GM23338 (cell line): ENCODE results near the gene ARFIP2.

ENCODE experiments used
- CREB1 ChIP-seq: fragments of 250-450 bp; sonication (Bioruptor Pico); IDR thresholded peaks from 2 replicates; pipeline ENCODE4 v1.5.0; 2020; ENCODE audit warnings: low read depth, mild to moderate bottlenecking, moderate library complexity
- EZH2 ChIP-seq: fragments of 200-600 bp; sonication (generic); IDR thresholded peaks from one replicate; pipeline ENCODE4 v1.8.0; 2017; ENCODE audit warnings: antibody characterized with exemption, mild to moderate bottlenecking, low read depth; ENCODE audit not compliant: unreplicated experiment
- EZH2phosphoT487 ChIP-seq: fragments of 200-600 bp; sonication (generic); IDR thresholded peaks from one replicate; pipeline ENCODE4 v1.8.1; 2018; ENCODE audit warnings: antibody characterized with exemption; ENCODE audit not compliant: unreplicated experiment
- JUNB ChIP-seq: IDR thresholded peaks from one replicate; pipeline ENCODE4 v1.6.1; 2016; ENCODE audit warnings: antibody characterized with exemption; ENCODE audit not compliant: unreplicated experiment
- NANOG ChIP-seq: IDR thresholded peaks from 2 replicates; pipeline ENCODE4 v1.6.1; 2016; ENCODE audit warnings: antibody characterized with exemption, borderline replicate concordance
- POLR2AphosphoS5 ChIP-seq: IDR thresholded peaks from 2 replicates; pipeline ENCODE4 v1.6.1; 2016; ENCODE audit warnings: antibody characterized with exemption, low read depth
- STAT1 ChIP-seq: IDR thresholded peaks from one replicate; pipeline ENCODE4 v1.6.1; 2016; ENCODE audit warnings: antibody characterized with exemption; ENCODE audit not compliant: unreplicated experiment
- ZNF114 ChIP-seq: fragments of 250-450 bp; sonication (Bioruptor Pico); IDR thresholded peaks from 2 replicates; pipeline ENCODE4 v1.5.0; 2020; ENCODE audit warnings: mild to moderate bottlenecking, moderate library complexity
- ZNF331 ChIP-seq: fragments of 250-450 bp; sonication (Bioruptor Pico); IDR thresholded peaks from 2 replicates; pipeline ENCODE4 v1.5.0; 2020; ENCODE audit warnings: low read depth, mild to moderate bottlenecking, moderate library complexity
- TF ChIP-seq, protein P1 (sequence below), 2 experiments: fragments of 200-600 bp in 1 of 2; sonication (generic) in 1 of 2; conservative IDR thresholded peaks; 2 replicates each; pipeline versions ENCODE4 v1.5.1 to v1.6.1; 2016 to 2017; ENCODE audit warnings: antibody characterized with exemption in 2 of 2, low read depth in 2 of 2, mild to moderate bottlenecking in 2 of 2, moderate library complexity in 1 of 2
- TF ChIP-seq, protein P2 (sequence below): IDR thresholded peaks from one replicate; pipeline ENCODE4 v1.6.1; 2018; ENCODE audit warnings: antibody characterized with exemption; ENCODE audit not compliant: unreplicated experiment
- TF ChIP-seq, protein P3 (sequence below): fragments of 250-450 bp; sonication (Bioruptor Pico); IDR thresholded peaks from 2 replicates; pipeline ENCODE4 v1.5.0; 2020; ENCODE audit warnings: mild to moderate bottlenecking, moderate library complexity
- TF ChIP-seq, protein P4 (sequence below): IDR thresholded peaks from 2 replicates; pipeline ENCODE4 v1.6.1; 2016; ENCODE audit warnings: antibody characterized with exemption

DNA sequence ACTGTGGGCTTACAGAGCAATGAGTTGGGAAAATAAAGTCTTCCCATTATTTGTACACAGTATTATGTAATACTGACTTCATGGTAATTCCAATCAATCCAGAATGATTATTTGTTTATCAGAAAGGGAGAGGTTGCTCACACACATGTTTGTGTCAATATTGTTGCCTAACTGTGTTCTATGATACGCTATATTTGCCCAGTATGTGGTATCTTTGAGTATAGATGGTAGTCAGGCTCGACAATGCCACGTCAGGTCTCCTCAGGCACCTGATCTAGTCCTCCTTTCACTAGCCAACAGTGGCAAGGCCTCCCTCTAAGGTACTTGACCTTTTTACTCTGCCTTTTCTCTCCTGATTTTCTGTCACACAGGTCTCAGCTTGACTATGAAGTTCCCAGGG is 21.3 kb upstream of the ARFIP2 start:
- no peak for TF ChIP-seq EZH2
- no peak for TF ChIP-seq POLR2AphosphoS5
- TF ChIP-seq EZH2phosphoT487: no peak
- TF ChIP-seq, protein P1, sequence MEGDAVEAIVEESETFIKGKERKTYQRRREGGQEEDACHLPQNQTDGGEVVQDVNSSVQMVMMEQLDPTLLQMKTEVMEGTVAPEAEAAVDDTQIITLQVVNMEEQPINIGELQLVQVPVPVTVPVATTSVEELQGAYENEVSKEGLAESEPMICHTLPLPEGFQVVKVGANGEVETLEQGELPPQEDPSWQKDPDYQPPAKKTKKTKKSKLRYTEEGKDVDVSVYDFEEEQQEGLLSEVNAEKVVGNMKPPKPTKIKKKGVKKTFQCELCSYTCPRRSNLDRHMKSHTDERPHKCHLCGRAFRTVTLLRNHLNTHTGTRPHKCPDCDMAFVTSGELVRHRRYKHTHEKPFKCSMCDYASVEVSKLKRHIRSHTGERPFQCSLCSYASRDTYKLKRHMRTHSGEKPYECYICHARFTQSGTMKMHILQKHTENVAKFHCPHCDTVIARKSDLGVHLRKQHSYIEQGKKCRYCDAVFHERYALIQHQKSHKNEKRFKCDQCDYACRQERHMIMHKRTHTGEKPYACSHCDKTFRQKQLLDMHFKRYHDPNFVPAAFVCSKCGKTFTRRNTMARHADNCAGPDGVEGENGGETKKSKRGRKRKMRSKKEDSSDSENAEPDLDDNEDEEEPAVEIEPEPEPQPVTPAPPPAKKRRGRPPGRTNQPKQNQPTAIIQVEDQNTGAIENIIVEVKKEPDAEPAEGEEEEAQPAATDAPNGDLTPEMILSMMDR (conservative IDR thresholded peaks at IDR 0.05; ENCODE audit: low read depth in 2 of 2): no peak
- TF ChIP-seq, protein P2, sequence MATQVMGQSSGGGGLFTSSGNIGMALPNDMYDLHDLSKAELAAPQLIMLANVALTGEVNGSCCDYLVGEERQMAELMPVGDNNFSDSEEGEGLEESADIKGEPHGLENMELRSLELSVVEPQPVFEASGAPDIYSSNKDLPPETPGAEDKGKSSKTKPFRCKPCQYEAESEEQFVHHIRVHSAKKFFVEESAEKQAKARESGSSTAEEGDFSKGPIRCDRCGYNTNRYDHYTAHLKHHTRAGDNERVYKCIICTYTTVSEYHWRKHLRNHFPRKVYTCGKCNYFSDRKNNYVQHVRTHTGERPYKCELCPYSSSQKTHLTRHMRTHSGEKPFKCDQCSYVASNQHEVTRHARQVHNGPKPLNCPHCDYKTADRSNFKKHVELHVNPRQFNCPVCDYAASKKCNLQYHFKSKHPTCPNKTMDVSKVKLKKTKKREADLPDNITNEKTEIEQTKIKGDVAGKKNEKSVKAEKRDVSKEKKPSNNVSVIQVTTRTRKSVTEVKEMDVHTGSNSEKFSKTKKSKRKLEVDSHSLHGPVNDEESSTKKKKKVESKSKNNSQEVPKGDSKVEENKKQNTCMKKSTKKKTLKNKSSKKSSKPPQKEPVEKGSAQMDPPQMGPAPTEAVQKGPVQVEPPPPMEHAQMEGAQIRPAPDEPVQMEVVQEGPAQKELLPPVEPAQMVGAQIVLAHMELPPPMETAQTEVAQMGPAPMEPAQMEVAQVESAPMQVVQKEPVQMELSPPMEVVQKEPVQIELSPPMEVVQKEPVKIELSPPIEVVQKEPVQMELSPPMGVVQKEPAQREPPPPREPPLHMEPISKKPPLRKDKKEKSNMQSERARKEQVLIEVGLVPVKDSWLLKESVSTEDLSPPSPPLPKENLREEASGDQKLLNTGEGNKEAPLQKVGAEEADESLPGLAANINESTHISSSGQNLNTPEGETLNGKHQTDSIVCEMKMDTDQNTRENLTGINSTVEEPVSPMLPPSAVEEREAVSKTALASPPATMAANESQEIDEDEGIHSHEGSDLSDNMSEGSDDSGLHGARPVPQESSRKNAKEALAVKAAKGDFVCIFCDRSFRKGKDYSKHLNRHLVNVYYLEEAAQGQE: no peak
- TF ChIP-seq NANOG: no peak
- no peak for TF ChIP-seq CREB1 (CRISPR knock-in tag)
- TF ChIP-seq, protein P3, sequence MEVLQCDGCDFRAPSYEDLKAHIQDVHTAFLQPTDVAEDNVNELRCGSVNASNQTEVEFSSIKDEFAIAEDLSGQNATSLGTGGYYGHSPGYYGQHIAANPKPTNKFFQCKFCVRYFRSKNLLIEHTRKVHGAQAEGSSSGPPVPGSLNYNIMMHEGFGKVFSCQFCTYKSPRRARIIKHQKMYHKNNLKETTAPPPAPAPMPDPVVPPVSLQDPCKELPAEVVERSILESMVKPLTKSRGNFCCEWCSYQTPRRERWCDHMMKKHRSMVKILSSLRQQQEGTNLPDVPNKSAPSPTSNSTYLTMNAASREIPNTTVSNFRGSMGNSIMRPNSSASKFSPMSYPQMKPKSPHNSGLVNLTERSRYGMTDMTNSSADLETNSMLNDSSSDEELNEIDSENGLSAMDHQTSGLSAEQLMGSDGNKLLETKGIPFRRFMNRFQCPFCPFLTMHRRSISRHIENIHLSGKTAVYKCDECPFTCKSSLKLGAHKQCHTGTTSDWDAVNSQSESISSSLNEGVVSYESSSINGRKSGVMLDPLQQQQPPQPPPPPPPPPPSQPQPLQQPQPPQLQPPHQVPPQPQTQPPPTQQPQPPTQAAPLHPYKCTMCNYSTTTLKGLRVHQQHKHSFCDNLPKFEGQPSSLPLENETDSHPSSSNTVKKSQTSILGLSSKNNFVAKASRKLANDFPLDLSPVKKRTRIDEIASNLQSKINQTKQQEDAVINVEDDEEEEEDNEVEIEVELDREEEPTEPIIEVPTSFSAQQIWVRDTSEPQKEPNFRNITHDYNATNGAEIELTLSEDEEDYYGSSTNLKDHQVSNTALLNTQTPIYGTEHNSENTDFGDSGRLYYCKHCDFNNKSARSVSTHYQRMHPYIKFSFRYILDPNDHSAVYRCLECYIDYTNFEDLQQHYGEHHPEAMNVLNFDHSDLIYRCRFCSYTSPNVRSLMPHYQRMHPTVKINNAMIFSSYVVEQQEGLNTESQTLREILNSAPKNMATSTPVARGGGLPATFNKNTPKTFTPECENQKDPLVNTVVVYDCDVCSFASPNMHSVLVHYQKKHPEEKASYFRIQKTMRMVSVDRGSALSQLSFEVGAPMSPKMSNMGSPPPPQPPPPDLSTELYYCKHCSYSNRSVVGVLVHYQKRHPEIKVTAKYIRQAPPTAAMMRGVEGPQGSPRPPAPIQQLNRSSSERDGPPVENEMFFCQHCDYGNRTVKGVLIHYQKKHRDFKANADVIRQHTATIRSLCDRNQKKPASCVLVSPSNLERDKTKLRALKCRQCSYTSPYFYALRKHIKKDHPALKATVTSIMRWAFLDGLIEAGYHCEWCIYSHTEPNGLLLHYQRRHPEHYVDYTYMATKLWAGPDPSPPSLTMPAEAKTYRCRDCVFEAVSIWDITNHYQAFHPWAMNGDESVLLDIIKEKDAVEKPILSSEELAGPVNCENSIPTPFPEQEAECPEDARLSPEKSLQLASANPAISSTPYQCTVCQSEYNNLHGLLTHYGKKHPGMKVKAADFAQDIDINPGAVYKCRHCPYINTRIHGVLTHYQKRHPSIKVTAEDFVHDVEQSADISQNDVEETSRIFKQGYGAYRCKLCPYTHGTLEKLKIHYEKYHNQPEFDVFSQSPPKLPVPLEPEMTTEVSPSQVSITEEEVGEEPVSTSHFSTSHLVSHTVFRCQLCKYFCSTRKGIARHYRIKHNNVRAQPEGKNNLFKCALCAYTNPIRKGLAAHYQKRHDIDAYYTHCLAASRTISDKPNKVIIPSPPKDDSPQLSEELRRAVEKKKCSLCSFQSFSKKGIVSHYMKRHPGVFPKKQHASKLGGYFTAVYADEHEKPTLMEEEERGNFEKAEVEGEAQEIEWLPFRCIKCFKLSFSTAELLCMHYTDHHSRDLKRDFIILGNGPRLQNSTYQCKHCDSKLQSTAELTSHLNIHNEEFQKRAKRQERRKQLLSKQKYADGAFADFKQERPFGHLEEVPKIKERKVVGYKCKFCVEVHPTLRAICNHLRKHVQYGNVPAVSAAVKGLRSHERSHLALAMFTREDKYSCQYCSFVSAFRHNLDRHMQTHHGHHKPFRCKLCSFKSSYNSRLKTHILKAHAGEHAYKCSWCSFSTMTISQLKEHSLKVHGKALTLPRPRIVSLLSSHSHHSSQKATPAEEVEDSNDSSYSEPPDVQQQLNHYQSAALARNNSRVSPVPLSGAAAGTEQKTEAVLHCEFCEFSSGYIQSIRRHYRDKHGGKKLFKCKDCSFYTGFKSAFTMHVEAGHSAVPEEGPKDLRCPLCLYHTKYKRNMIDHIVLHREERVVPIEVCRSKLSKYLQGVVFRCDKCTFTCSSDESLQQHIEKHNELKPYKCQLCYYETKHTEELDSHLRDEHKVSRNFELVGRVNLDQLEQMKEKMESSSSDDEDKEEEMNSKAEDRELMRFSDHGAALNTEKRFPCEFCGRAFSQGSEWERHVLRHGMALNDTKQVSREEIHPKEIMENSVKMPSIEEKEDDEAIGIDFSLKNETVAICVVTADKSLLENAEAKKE (CRISPR knock-in tag): no peak
- TF ChIP-seq, protein P4, sequence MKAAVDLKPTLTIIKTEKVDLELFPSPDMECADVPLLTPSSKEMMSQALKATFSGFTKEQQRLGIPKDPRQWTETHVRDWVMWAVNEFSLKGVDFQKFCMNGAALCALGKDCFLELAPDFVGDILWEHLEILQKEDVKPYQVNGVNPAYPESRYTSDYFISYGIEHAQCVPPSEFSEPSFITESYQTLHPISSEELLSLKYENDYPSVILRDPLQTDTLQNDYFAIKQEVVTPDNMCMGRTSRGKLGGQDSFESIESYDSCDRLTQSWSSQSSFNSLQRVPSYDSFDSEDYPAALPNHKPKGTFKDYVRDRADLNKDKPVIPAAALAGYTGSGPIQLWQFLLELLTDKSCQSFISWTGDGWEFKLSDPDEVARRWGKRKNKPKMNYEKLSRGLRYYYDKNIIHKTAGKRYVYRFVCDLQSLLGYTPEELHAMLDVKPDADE: no peak
- TF ChIP-seq JUNB: no peak
- no peak for TF ChIP-seq ZNF114 (CRISPR knock-in tag)
- TF ChIP-seq ZNF331 (CRISPR knock-in tag): no peak
- no peak for TF ChIP-seq STAT1
